ENCODE data around the gene ITPK1.

DNA sequence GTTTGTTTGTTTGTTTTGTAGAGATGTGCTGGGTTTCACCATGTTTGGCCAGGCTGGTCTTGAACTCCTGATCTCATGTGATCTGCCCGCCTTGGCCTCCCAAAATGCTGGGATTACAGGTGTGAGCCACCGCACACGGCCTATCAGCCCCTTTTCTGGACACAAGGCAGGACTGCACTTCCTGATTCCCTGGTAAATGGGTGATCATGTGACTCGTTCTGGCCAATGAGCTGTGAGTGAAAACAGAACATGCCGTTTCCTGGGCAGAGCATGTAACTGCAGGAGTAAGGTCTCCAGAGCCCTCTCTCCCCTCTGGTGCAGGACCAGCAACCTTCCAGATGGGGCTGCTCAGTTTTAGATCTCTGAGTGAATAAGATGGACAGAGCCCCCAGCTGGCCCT lies 92.7 kb downstream of the ITPK1 start:
- TF ChIP-seq, protein P1, sequence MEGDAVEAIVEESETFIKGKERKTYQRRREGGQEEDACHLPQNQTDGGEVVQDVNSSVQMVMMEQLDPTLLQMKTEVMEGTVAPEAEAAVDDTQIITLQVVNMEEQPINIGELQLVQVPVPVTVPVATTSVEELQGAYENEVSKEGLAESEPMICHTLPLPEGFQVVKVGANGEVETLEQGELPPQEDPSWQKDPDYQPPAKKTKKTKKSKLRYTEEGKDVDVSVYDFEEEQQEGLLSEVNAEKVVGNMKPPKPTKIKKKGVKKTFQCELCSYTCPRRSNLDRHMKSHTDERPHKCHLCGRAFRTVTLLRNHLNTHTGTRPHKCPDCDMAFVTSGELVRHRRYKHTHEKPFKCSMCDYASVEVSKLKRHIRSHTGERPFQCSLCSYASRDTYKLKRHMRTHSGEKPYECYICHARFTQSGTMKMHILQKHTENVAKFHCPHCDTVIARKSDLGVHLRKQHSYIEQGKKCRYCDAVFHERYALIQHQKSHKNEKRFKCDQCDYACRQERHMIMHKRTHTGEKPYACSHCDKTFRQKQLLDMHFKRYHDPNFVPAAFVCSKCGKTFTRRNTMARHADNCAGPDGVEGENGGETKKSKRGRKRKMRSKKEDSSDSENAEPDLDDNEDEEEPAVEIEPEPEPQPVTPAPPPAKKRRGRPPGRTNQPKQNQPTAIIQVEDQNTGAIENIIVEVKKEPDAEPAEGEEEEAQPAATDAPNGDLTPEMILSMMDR (IDR thresholded peaks at IDR 0.05), result no peak
- no peak for TF ChIP-seq EP300 (IDR thresholded peaks at IDR 0.05; ENCODE audit: borderline replicate concordance in 1 of 2, low read depth in 1 of 2, low read length in 1 of 2)
- TF ChIP-seq, protein P2, sequence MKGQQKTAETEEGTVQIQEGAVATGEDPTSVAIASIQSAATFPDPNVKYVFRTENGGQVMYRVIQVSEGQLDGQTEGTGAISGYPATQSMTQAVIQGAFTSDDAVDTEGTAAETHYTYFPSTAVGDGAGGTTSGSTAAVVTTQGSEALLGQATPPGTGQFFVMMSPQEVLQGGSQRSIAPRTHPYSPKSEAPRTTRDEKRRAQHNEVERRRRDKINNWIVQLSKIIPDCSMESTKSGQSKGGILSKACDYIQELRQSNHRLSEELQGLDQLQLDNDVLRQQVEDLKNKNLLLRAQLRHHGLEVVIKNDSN (IDR thresholded peaks at IDR 0.05; ENCODE audit: borderline replicate concordance, low read depth), result peak; percentile 80
- TF ChIP-seq POLR2AphosphoS5 (IDR thresholded peaks at IDR 0.05; ENCODE audit: low read depth, low read length), result no peak
- TF ChIP-seq TCF12 (IDR thresholded peaks at IDR 0.05), result no peak
- TF ChIP-seq EZH2phosphoT487 (IDR thresholded peaks at IDR 0.05; ENCODE audit: borderline replicate concordance, low read depth), result no peak
- TF ChIP-seq SIN3A (IDR thresholded peaks at IDR 0.05; ENCODE audit: borderline replicate concordance, low read depth, low read length), result no peak

All from SK-N-SH (cell line).